ENCODE data around the gene FGD3.

The FGD3 gene

GRCh38 chr9:92938025-92938424 lies 9.3 kb upstream of the FGD3 start:
- no peak overlapping the region for H3K4me2 ChIP-seq (ENCODE audit: low read length, poor library complexity, severe bottlenecking)
- no peak overlapping the region for H3K23ac ChIP-seq (ENCODE audit: low read length in 2 of 2)
- H4K8ac ChIP-seq (ENCODE audit: low read length), result no peak overlapping the region
- H3K4me1 ChIP-seq (ENCODE audit: control insufficient read depth, insufficient read depth, low read depth, low read length), result no peaks in the 10 kb centered on the region
- H3K27ac ChIP-seq (ENCODE audit: low read length, poor library complexity, severe bottlenecking), result no peak overlapping the region
- H3K9ac ChIP-seq (ENCODE audit: low read length), result no peak overlapping the region
- H2AK5ac ChIP-seq (ENCODE audit: low read length, severe bottlenecking), result no peak overlapping the region
- H3K4me3 ChIP-seq (ENCODE audit: insufficient read depth in 1 of 2, low read depth in 1 of 2, low read length in 2 of 2), result no peak overlapping the region
- H3K79me1 ChIP-seq (replicated peaks; ENCODE audit: low read length, poor library complexity, severe bottlenecking), result no peaks in the 10 kb centered on the region
- DNase-seq, result no peak
- H3K9me3 ChIP-seq (ENCODE audit: control insufficient read depth, low read length), result no peaks in the 10 kb centered on the region
- no peak overlapping the region for H3K18ac ChIP-seq (ENCODE audit: low read depth in 1 of 2, low read length in 2 of 2)
- H2BK12ac ChIP-seq (ENCODE audit: low read length in 2 of 2), result no peak overlapping the region
- no peak overlapping the region for H2BK5ac ChIP-seq (ENCODE audit: low read depth, low read length, poor library complexity, severe bottlenecking)
- H3K27me3 ChIP-seq (ENCODE audit: control insufficient read depth in 1 of 2, insufficient read depth in 1 of 2, low read length in 2 of 2), result peaks cover 16 to 30% of the 10 kb centered on the region in 2 experiments
- no peaks in the 10 kb centered on the region for H3K36me3 ChIP-seq (ENCODE audit: control insufficient read depth in 1 of 2, insufficient read depth in 2 of 2, low read depth in 1 of 2, low read length in 2 of 2)
- no CpG with 5 or more reads among the region's 1 CpG for WGBS
- H2AFZ ChIP-seq (ENCODE audit: low read depth, low read length), result no peak overlapping the region
- H3K4ac ChIP-seq (ENCODE audit: low read depth in 1 of 2, low read length in 2 of 2), result no peak overlapping the region
- H3K14ac ChIP-seq (ENCODE audit: low read length in 2 of 2), result no peak overlapping the region
- no peak overlapping the region for H2BK120ac ChIP-seq (ENCODE audit: low read depth, low read length)
- no peak overlapping the region for H4K91ac ChIP-seq (ENCODE audit: low read length)
- no peak overlapping the region for H2BK15ac ChIP-seq (ENCODE audit: low read depth, poor library complexity, severe bottlenecking)

GRCh38 chr9:92941861-92942260 lies 5.5 kb upstream of the FGD3 start:
- no peak overlapping the region for H3K27ac ChIP-seq (ENCODE audit: low read length, poor library complexity, severe bottlenecking)
- H3K79me1 ChIP-seq (replicated peaks; ENCODE audit: low read length, poor library complexity, severe bottlenecking), result no peaks in the 10 kb centered on the region
- H3K18ac ChIP-seq (ENCODE audit: low read depth in 1 of 2, low read length in 2 of 2), result no peak overlapping the region
- H3K14ac ChIP-seq (ENCODE audit: low read length in 2 of 2), result no peak overlapping the region
- peaks cover 1% of the 10 kb centered on the region for H3K4me1 ChIP-seq (ENCODE audit: control insufficient read depth, insufficient read depth, low read depth, low read length)
- H2BK120ac ChIP-seq (ENCODE audit: low read depth, low read length), result no peak overlapping the region
- H2BK5ac ChIP-seq (ENCODE audit: low read depth, low read length, poor library complexity, severe bottlenecking), result no peak overlapping the region
- H3K4me3 ChIP-seq (ENCODE audit: insufficient read depth in 1 of 2, low read depth in 1 of 2, low read length in 2 of 2), result no peak overlapping the region
- no peak overlapping the region for H3K9ac ChIP-seq (ENCODE audit: low read length)
- no peak overlapping the region for H4K8ac ChIP-seq (ENCODE audit: low read length)
- no peak overlapping the region for H3K4ac ChIP-seq (ENCODE audit: low read depth in 1 of 2, low read length in 2 of 2)
- H3K23ac ChIP-seq (ENCODE audit: low read length in 2 of 2), result no peak overlapping the region
- H2BK15ac ChIP-seq (ENCODE audit: low read depth, poor library complexity, severe bottlenecking), result no peak overlapping the region
- DNase-seq, result no peak
- H3K27me3 ChIP-seq (ENCODE audit: control insufficient read depth in 1 of 2, insufficient read depth in 1 of 2, low read length in 2 of 2), result peaks cover 21 to 35% of the 10 kb centered on the region in 2 experiments
- no peak overlapping the region for H4K91ac ChIP-seq (ENCODE audit: low read length)
- H3K36me3 ChIP-seq (ENCODE audit: control insufficient read depth in 1 of 2, insufficient read depth in 2 of 2, low read depth in 1 of 2, low read length in 2 of 2), result no peaks in the 10 kb centered on the region
- WGBS, result 51% methylated on average over 4 of the region's 5 CpGs
- no peak overlapping the region for H3K4me2 ChIP-seq (ENCODE audit: low read length, poor library complexity, severe bottlenecking)
- no peak overlapping the region for H2BK12ac ChIP-seq (ENCODE audit: low read length in 2 of 2)
- H2AK5ac ChIP-seq (ENCODE audit: low read length, severe bottlenecking), result no peak overlapping the region
- H2AFZ ChIP-seq (ENCODE audit: low read depth, low read length), result no peak overlapping the region
- no peaks in the 10 kb centered on the region for H3K9me3 ChIP-seq (ENCODE audit: control insufficient read depth, low read length)

GRCh38 chr9:92942688-92943616 lies 4.4 kb upstream of the FGD3 start:
- H3K4me3 ChIP-seq (ENCODE audit: insufficient read depth in 1 of 2, low read depth in 1 of 2, low read length in 2 of 2), result no peak overlapping the region
- no peak overlapping the region for H4K8ac ChIP-seq (ENCODE audit: low read length)
- H2BK15ac ChIP-seq (ENCODE audit: low read depth, poor library complexity, severe bottlenecking), result no peak overlapping the region
- H2AFZ ChIP-seq (ENCODE audit: low read depth, low read length), result no peak overlapping the region
- no peak overlapping the region for H2AK5ac ChIP-seq (ENCODE audit: low read length, severe bottlenecking)
- peaks cover 32 to 34% of the 10 kb centered on the region in 2 experiments for H3K27me3 ChIP-seq (ENCODE audit: control insufficient read depth in 1 of 2, insufficient read depth in 1 of 2, low read length in 2 of 2)
- H3K4me1 ChIP-seq (ENCODE audit: control insufficient read depth, insufficient read depth, low read depth, low read length), result peaks cover 8% of the 10 kb centered on the region
- no peak overlapping the region for H3K4ac ChIP-seq (ENCODE audit: low read depth in 1 of 2, low read length in 2 of 2)
- no peak overlapping the region for H3K23ac ChIP-seq (ENCODE audit: low read length in 2 of 2)
- H3K14ac ChIP-seq (ENCODE audit: low read length in 2 of 2), result no peak overlapping the region
- H2BK5ac ChIP-seq (ENCODE audit: low read depth, low read length, poor library complexity, severe bottlenecking), result no peak overlapping the region
- H3K36me3 ChIP-seq (ENCODE audit: control insufficient read depth in 1 of 2, insufficient read depth in 2 of 2, low read depth in 1 of 2, low read length in 2 of 2), result no peaks in the 10 kb centered on the region
- H3K9ac ChIP-seq (ENCODE audit: low read length), result no peak overlapping the region
- no peak for DNase-seq
- 80% methylated on average over 9 of the region's 10 CpGs for WGBS
- no peak overlapping the region for H3K4me2 ChIP-seq (ENCODE audit: low read length, poor library complexity, severe bottlenecking)
- H4K91ac ChIP-seq (ENCODE audit: low read length), result no peak overlapping the region
- H3K27ac ChIP-seq (ENCODE audit: low read length, poor library complexity, severe bottlenecking), result no peak overlapping the region
- H2BK120ac ChIP-seq (ENCODE audit: low read depth, low read length), result no peak overlapping the region
- H3K9me3 ChIP-seq (ENCODE audit: control insufficient read depth, low read length), result no peaks in the 10 kb centered on the region
- H2BK12ac ChIP-seq (ENCODE audit: low read length in 2 of 2), result no peak overlapping the region
- H3K18ac ChIP-seq (ENCODE audit: low read depth in 1 of 2, low read length in 2 of 2), result no peak overlapping the region
- H3K79me1 ChIP-seq (replicated peaks; ENCODE audit: low read length, poor library complexity, severe bottlenecking), result no peaks in the 10 kb centered on the region

GRCh38 chr9:92944921-92945320 lies 2.4 kb upstream of the FGD3 start:
- H3K4me2 ChIP-seq (ENCODE audit: low read length, poor library complexity, severe bottlenecking), result no peak overlapping the region
- no peaks in the 10 kb centered on the region for H3K9me3 ChIP-seq (ENCODE audit: control insufficient read depth, low read length)
- H4K91ac ChIP-seq (ENCODE audit: low read length), result no peak overlapping the region
- H3K14ac ChIP-seq (ENCODE audit: low read length in 2 of 2), result no peak overlapping the region
- no peak overlapping the region for H2BK15ac ChIP-seq (ENCODE audit: low read depth, poor library complexity, severe bottlenecking)
- no peaks in the 10 kb centered on the region for H3K36me3 ChIP-seq (ENCODE audit: control insufficient read depth in 1 of 2, insufficient read depth in 2 of 2, low read depth in 1 of 2, low read length in 2 of 2)
- H3K27me3 ChIP-seq (ENCODE audit: control insufficient read depth in 1 of 2, insufficient read depth in 1 of 2, low read length in 2 of 2), result peaks cover 37 to 44% of the 10 kb centered on the region in 2 experiments
- no peak overlapping the region for H2BK5ac ChIP-seq (ENCODE audit: low read depth, low read length, poor library complexity, severe bottlenecking)
- H3K23ac ChIP-seq (ENCODE audit: low read length in 2 of 2), result no peak overlapping the region
- peaks cover 8% of the 10 kb centered on the region for H3K4me1 ChIP-seq (ENCODE audit: control insufficient read depth, insufficient read depth, low read depth, low read length)
- no peak overlapping the region for H3K4me3 ChIP-seq (ENCODE audit: insufficient read depth in 1 of 2, low read depth in 1 of 2, low read length in 2 of 2)
- no peaks in the 10 kb centered on the region for H3K79me1 ChIP-seq (replicated peaks; ENCODE audit: low read length, poor library complexity, severe bottlenecking)
- WGBS, result 89% methylated on average over 8 of the region's 8 CpGs
- H3K4ac ChIP-seq (ENCODE audit: low read depth in 1 of 2, low read length in 2 of 2), result no peak overlapping the region
- no peak overlapping the region for H3K27ac ChIP-seq (ENCODE audit: low read length, poor library complexity, severe bottlenecking)
- no peak overlapping the region for H3K9ac ChIP-seq (ENCODE audit: low read length)
- no peak overlapping the region for H3K18ac ChIP-seq (ENCODE audit: low read depth in 1 of 2, low read length in 2 of 2)
- H2BK120ac ChIP-seq (ENCODE audit: low read depth, low read length), result no peak overlapping the region
- H4K8ac ChIP-seq (ENCODE audit: low read length), result no peak overlapping the region
- no peak overlapping the region for H2AK5ac ChIP-seq (ENCODE audit: low read length, severe bottlenecking)
- DNase-seq, result no peak
- H2AFZ ChIP-seq (ENCODE audit: low read depth, low read length), result no peak overlapping the region
- no peak overlapping the region for H2BK12ac ChIP-seq (ENCODE audit: low read length in 2 of 2)
